ENCODE results near the gene MBD5. TPM values are rescaled to one million over a fixed set of nuclear protein-coding genes. Genes with fewer than 3 reads are reported as not detected.

MBD5 gene
- polyA plus RNA-seq, 5 donors: 30.5 to 55.6 (median 52.5) TPM

- no peak for DNase-seq
Observed at GRCh38 chr2:148458171-148458570, 437.3 kb downstream of the MBD5 start.

GRCh38 chr2:148459377-148459778 is 438.5 kb downstream of the MBD5 start:
- no peak for DNase-seq

- DNase-seq: no peak
Observed at GRCh38 chr2:148461876-148462275, 441.0 kb downstream of the MBD5 start.

GRCh38 chr2:148475626-148476025 is 454.7 kb downstream of the MBD5 start:
- DNase-seq: no peak

- DNase-seq: no peak
Observed at GRCh38 chr2:148479398-148479797, 458.5 kb downstream of the MBD5 start.

- DNase-seq: no peak
Observed at GRCh38 chr2:148483665-148484064, 462.8 kb downstream of the MBD5 start.

- no peak for DNase-seq
Observed at GRCh38 chr2:148484066-148484465, 463.2 kb downstream of the MBD5 start.

GRCh38 chr2:148486655-148487054 is 465.8 kb downstream of the MBD5 start:
- no peak for DNase-seq

- DNase-seq: no peak
Observed at GRCh38 chr2:148487439-148487838, 466.5 kb downstream of the MBD5 start.

GRCh38 chr2:148490840-148491439 is 470.0 kb downstream of the MBD5 start:
- DNase-seq: no peak

- DNase-seq: no peak
Observed at GRCh38 chr2:148493822-148494563, 473.1 kb downstream of the MBD5 start.

- DNase-seq: no peak
Observed at GRCh38 chr2:148495586-148495985, 474.7 kb downstream of the MBD5 start.

GRCh38 chr2:148501545-148501944 is 480.7 kb downstream of the MBD5 start:
- DNase-seq: no peak

- DNase-seq: no peak
Observed at GRCh38 chr2:148503516-148503915, 482.6 kb downstream of the MBD5 start.

- DNase-seq: no peak
Observed at GRCh38 chr2:148507970-148508369, 487.1 kb downstream of the MBD5 start.

GRCh38 chr2:148508878-148509287 is 488.0 kb downstream of the MBD5 start:
- DNase-seq: no peak

- peak; percentile 62 to 72 for DNase-seq
Observed at GRCh38 chr2:148509288-148509902, 488.5 kb downstream of the MBD5 start.

- no peak for DNase-seq
Observed at GRCh38 chr2:148511883-148512282, 491.0 kb downstream of the MBD5 start.

GRCh38 chr2:148512501-148512900 is 491.6 kb downstream of the MBD5 start:
- no peak for DNase-seq

GRCh38 chr2:148513427-148513826 is 492.5 kb downstream of the MBD5 start:
- DNase-seq: no peak

GRCh38 chr2:148515120-148515519 is 494.2 kb downstream of the MBD5 start:
- DNase-seq: no peak

GRCh38 chr2:148515976-148516375 is 495.1 kb downstream of the MBD5 start:
- DNase-seq: no peak

- DNase-seq: no peak
Observed at GRCh38 chr2:148517296-148517695, 496.4 kb downstream of the MBD5 start.
